Subcutaneous adipose tissue (tissue), 4 donors: ENCODE data around the gene HIF1A. TPM values are rescaled to one million over a fixed set of nuclear protein-coding genes. Genes with fewer than 3 reads are reported as not detected.

ENCODE experiments used
- CTCF ChIP-seq: fragments of 450-650 bp; IDR thresholded peaks from one replicate; pipeline ENCODE4 v1.5.1; 2016; ENCODE audit warnings: low read depth, mild to moderate bottlenecking, control low read depth, antibody characterized with exemption, moderate library complexity
- total RNA-seq, 4 donors: library from RNA; depleted of rRNA; stranded (reverse); fragments of >200 nt; gene quantifications; one replicate each; pipeline ENCODE4 v1.1.0, GENCODE V29; 2016

The HIF1A gene
- total RNA-seq, 4 donors from 2014 or later: 53.1 to 253 (median 98.6) TPM

GRCh38 chr14:61652526-61653262, 42.6 kb upstream of the HIF1A start:
- no peak for TF ChIP-seq CTCF

GRCh38 chr14:61653507-61653906, 41.8 kb upstream of the HIF1A start:
- TF ChIP-seq CTCF: no peak

- TF ChIP-seq CTCF: no peak
These were observed 41.3 kb upstream of the HIF1A start for GRCh38 chr14:61654026-61654425.

GRCh38 chr14:61655777-61656176, 39.5 kb upstream of the HIF1A start:
- TF ChIP-seq CTCF: no peak

GRCh38 chr14:61656341-61656740, 39.0 kb upstream of the HIF1A start:
- TF ChIP-seq CTCF: no peak

GRCh38 chr14:61659582-61659981, 35.7 kb upstream of the HIF1A start:
- no peak for TF ChIP-seq CTCF

GRCh38 chr14:61661471-61662400, 33.6 kb upstream of the HIF1A start:
- TF ChIP-seq CTCF: no peak
